Prostate gland (tissue), 2 donors: ENCODE results near the gene TMEM120A. TPM values are rescaled to one million over a fixed set of nuclear protein-coding genes. Genes with fewer than 3 reads are reported as not detected.

ENCODE experiments used
- DNase-seq: peaks from one replicate; pipeline ENCODE4 v3.0.0-alpha.2; 2019; ENCODE audit warnings: low spot score
- H3K27ac ChIP-seq, 2 donors: fragments of 200-600 bp; sonication (generic); 2 replicates each; pipeline ENCODE4 v1.5.1; 2017 to 2019
- H3K27me3 ChIP-seq: fragments of 200-600 bp; sonication (generic); replicated peaks from 2 replicates; pipeline ENCODE4 v1.5.1; 2019; ENCODE audit not compliant: insufficient read depth
- H3K36me3 ChIP-seq, 2 donors: fragments of 200-600 bp; sonication (generic); 1 replicate in 1 of 2; 2 replicates in 1 of 2; pipeline versions ENCODE4 v1.5.1 to v1.8.1; 2017 to 2019
- H3K4me1 ChIP-seq: fragments of 200-600 bp; sonication (generic); replicated peaks from 2 replicates; pipeline ENCODE4 v1.5.1; 2019
- H3K4me3 ChIP-seq, 2 donors: fragments of 200-600 bp; sonication (generic); 2 replicates each; pipeline ENCODE4 v1.5.1; 2017 to 2019
- H3K9me3 ChIP-seq: fragments of 200-600 bp; sonication (generic); 2 replicates; pipeline ENCODE4 v1.5.1; 2017
- POLR2A ChIP-seq: fragments of 450-650 bp; IDR thresholded peaks from one replicate; pipeline ENCODE4 v1.6.1; 2016; ENCODE audit warnings: antibody characterized with exemption, mild to moderate bottlenecking
- POLR2AphosphoS5 ChIP-seq: sonication (generic); formaldehyde crosslinking; IDR thresholded peaks from one replicate; pipeline ENCODE4 v1.6.1; 2017; ENCODE audit warnings: antibody characterized with exemption
- WGBS: methylation state at CpG from one replicate; pipeline ENCODE4 v1.1.5; 2018; 5-methylcytosine and 5-hydroxymethylcytosine counted together
- intact Hi-C: fragments of 100-400 bp; cut with DNase I; formaldehyde crosslinking; loops from one replicate; pipeline ENCODE4 v1.14.2; 2022
- total RNA-seq, 2 donors: library from RNA; depleted of rRNA; stranded (reverse); fragments of >200 nt; gene quantifications; one replicate each; pipeline ENCODE4 v1.1.0, GENCODE V29; 2016
- TF ChIP-seq, protein P1 (sequence below), 4 experiments: fragments of 200-600 bp in 2 of 4; fragments of 450-650 bp in 2 of 4; sonication (generic) in 2 of 4; IDR thresholded peaks; 1 replicate in 3 of 4; 2 replicates in 1 of 4; pipeline ENCODE4 v1.5.1; 2016 to 2019; ENCODE audit warnings: antibody characterized with exemption in 4 of 4, mild to moderate bottlenecking in 2 of 4, moderate library complexity in 2 of 4

The TMEM120A gene
- total RNA-seq, 2 donors from 2014 or later = 20.2 to 40.8 TPM

DNA sequence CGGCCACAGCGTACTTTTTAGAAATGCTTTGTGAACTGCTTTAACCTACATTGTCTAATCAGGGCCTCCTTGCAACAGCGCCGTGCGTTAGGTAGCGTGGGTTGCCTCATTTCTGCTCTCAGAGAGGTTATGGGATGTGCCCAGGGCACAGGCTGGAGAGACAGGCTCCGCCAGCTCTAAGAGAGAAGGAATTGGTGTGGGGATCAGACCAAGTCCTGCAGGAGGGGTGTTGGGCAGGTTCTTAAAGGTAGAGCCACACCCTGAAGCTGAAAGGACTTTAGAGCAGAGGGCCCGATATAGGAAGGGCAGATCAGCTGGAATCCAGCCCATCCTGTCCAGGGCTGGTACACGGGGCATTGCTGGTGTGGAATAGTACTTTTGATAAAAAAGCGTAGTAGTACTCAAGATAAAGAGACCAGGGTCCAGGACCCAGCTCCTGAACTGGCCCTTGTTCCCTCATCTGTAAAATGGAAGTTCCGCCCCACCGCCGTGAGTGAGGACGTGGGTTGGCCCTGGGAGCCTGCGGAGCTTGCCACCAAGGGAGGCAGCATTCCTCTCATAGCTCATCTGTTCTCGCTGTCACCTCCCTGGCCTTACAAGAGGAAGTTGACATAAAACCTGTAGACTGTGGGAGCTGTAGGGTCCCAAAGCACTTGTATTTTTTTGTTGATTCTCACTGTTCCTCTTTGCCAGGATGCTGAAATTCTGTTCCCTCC, 37.2 kb downstream of the TMEM120A start:
- DNase-seq = no peak
- H3K9me3 ChIP-seq = no peaks in the 10 kb centered on the region
- WGBS = 72% methylated on average over 16 of the region's 16 CpGs
- no peak overlapping the region for H3K4me3 ChIP-seq
- peaks cover 0 to 4% of the 10 kb centered on the region in 2 donors for H3K36me3 ChIP-seq
- H3K27me3 ChIP-seq = no peaks in the 10 kb centered on the region
- intact Hi-C loops = no loop called here
- TF ChIP-seq POLR2A (no peak), POLR2AphosphoS5 (no peak)
- TF ChIP-seq, protein P1, sequence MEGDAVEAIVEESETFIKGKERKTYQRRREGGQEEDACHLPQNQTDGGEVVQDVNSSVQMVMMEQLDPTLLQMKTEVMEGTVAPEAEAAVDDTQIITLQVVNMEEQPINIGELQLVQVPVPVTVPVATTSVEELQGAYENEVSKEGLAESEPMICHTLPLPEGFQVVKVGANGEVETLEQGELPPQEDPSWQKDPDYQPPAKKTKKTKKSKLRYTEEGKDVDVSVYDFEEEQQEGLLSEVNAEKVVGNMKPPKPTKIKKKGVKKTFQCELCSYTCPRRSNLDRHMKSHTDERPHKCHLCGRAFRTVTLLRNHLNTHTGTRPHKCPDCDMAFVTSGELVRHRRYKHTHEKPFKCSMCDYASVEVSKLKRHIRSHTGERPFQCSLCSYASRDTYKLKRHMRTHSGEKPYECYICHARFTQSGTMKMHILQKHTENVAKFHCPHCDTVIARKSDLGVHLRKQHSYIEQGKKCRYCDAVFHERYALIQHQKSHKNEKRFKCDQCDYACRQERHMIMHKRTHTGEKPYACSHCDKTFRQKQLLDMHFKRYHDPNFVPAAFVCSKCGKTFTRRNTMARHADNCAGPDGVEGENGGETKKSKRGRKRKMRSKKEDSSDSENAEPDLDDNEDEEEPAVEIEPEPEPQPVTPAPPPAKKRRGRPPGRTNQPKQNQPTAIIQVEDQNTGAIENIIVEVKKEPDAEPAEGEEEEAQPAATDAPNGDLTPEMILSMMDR (IDR thresholded peaks at IDR 0.05) = no peak
- H3K27ac ChIP-seq = no peak overlapping the region
- no peaks in the 10 kb centered on the region for H3K4me1 ChIP-seq

DNA sequence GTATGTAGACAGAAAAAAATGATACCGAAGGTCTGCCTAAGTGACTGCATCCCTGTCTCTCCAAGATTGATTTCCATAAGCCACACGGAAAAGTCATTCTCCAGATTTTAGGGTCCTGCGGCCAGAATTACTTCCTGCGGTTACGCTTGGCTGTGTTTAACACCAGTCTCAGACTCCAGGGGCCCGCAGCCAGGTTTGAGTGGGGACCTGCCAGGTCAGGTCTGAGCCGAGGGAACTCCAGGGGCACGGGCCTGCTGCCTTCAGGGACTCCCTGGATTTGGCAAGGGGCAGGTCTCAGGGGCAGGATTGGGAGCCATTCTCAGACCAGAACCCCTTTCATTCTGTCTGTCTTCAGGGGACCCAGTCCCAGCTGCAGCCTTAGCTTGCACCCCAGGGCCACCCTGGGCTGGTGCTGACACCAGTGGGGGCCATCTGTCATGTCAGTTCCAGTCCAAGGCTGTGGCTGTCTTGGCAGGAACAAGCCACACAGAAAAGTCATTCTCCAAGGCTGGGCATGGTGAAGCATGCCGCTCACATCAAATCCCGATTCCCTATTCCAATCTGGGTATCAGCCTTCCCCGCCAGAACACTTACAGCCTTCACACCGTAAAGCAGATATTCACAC, 39.0 kb downstream of the TMEM120A start:
- TF ChIP-seq POLR2A = no peak
- TF ChIP-seq POLR2AphosphoS5 = no peak
- TF ChIP-seq, protein P1 (IDR thresholded peaks at IDR 0.05) = no peak
- no peaks in the 10 kb centered on the region for H3K9me3 ChIP-seq
- intact Hi-C loops = no loop called here
- H3K4me3 ChIP-seq = no peak overlapping the region
- peaks cover 0 to 4% of the 10 kb centered on the region in 2 donors for H3K36me3 ChIP-seq
- no peak overlapping the region for H3K27ac ChIP-seq
- H3K27me3 ChIP-seq = no peaks in the 10 kb centered on the region
- WGBS = 74% methylated on average over 12 of the region's 12 CpGs
- H3K4me1 ChIP-seq = no peaks in the 10 kb centered on the region
- DNase-seq = no peak

DNA sequence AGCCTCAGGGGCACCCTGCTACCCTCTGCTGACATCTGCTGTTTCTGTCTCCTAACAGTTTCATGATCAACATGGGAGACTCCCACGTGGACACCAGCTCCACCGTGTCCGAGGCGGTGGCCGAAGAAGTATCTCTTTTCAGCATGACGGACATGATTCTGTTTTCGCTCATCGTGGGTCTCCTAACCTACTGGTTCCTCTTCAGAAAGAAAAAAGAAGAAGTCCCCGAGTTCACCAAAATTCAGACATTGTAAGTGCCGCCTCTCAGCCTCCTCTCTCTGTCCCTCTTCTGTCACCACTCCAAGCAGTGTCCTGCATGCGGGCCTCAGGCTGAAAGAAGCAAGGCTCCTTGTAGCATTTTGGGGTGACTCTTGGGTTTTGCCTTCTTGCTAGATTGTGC, 40.5 kb downstream of the TMEM120A start:
- no peaks in the 10 kb centered on the region for H3K27me3 ChIP-seq
- no peak overlapping the region for H3K27ac ChIP-seq
- DNase-seq = no peak
- H3K36me3 ChIP-seq = peaks cover 0 to 4% of the 10 kb centered on the region in 2 donors
- no peaks in the 10 kb centered on the region for H3K9me3 ChIP-seq
- no peaks in the 10 kb centered on the region for H3K4me1 ChIP-seq
- TF ChIP-seq POLR2A = no peak
- TF ChIP-seq, protein P1 (IDR thresholded peaks at IDR 0.05) = no peak
- no peak for TF ChIP-seq POLR2AphosphoS5
- 87% methylated on average over 11 of the region's 11 CpGs for whole genome bisulfite sequencing
- no peak overlapping the region for H3K4me3 ChIP-seq
- intact Hi-C loops = no loop called here

DNA sequence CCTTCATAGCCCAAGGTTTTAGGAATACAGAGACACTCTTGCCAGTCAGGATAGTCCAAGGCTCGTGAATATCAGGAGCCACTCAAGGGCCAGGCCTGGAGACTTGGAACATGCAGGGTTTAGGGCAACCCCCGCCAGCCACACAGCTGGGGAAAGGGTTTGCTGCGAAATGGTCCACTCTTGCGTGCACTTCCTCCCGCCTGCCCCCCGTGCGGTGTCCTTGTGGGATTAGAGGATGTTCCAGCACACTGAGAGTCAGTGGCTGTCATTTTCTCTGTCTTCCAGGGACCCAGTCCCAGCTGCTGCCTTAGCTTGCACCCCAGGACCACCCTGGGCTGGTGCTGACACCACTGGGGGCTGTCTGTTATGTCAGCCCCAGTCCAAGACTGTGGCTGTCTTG, 41.0 kb downstream of the TMEM120A start:
- no peaks in the 10 kb centered on the region for H3K9me3 ChIP-seq
- no peak overlapping the region for H3K4me3 ChIP-seq
- intact Hi-C loops = no loop called here
- H3K36me3 ChIP-seq = peaks cover 0 to 4% of the 10 kb centered on the region in 2 donors
- no peak for DNase-seq
- H3K4me1 ChIP-seq = no peaks in the 10 kb centered on the region
- WGBS = 88% methylated on average over 7 of the region's 7 CpGs
- no peak overlapping the region for H3K27ac ChIP-seq
- TF ChIP-seq POLR2AphosphoS5 (no peak), POLR2A (no peak)
- TF ChIP-seq, protein P1 (IDR thresholded peaks at IDR 0.05) = no peak
- no peaks in the 10 kb centered on the region for H3K27me3 ChIP-seq

DNA sequence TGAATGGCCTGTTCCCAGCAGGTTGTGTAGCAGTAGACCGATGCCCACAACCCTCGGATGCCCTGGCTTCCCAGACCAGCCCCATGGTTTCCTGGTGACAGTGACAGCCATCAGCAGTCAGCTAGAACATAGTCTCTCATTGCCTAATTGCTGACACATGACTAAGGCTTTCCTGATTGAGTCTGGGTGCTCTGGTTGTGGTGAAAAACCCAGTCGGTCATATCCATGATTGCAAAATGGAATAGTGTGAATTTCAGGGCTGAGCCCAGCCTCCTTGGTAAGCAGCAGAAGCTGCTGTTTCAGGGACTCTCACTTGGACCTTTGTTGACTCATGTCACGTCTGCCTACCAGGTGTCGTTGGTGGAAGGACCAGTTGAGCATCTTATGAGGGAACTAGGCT, 42.9 kb downstream of the TMEM120A start:
- Histone ChIP-seq H3K27me3 (no peaks in the 10 kb centered on the region), H3K36me3 (peaks cover 0 to 4% of the 10 kb centered on the region in 2 donors), H3K4me1 (no peaks in the 10 kb centered on the region), H3K27ac (no peak overlapping the region), H3K4me3 (no peak overlapping the region), H3K9me3 (no peaks in the 10 kb centered on the region)
- TF ChIP-seq POLR2AphosphoS5 (no peak), POLR2A (no peak)
- TF ChIP-seq, protein P1 (IDR thresholded peaks at IDR 0.05) = no peak
- 63% methylated on average over 5 of the region's 5 CpGs for WGBS
- no peak for DNase-seq
- intact Hi-C loops = no loop called here
